ENCODE data around the gene DYNLT2B. TPM values are rescaled to one million over a fixed set of nuclear protein-coding genes. Genes with fewer than 3 reads are reported as not detected.

The DYNLT2B gene
- total RNA-seq, 1 donor from 2014 or later: 28.2 TPM

GRCh38 chr3:196272826-196273225 is 45.2 kb downstream of the DYNLT2B start:
- TF ChIP-seq CTCF (IDR thresholded peaks at IDR 0.05; ENCODE audit: insufficient read depth, low read length, poor library complexity, severe bottlenecking): no peak
- H3K27me3 ChIP-seq (ENCODE audit: control insufficient read depth, insufficient read depth, low read length): no peaks in the 10 kb centered on the region
- no peaks in the 10 kb centered on the region for H3K36me3 ChIP-seq (ENCODE audit: control insufficient read depth, insufficient read depth, low read length)
- no peak for DNase-seq (ENCODE audit: low read depth)
- no peak overlapping the region for H3K4me3 ChIP-seq (ENCODE audit: low read depth, low read length)

- no peaks in the 10 kb centered on the region for H3K27me3 ChIP-seq (ENCODE audit: control insufficient read depth, insufficient read depth, low read length)
- no peak overlapping the region for H3K4me3 ChIP-seq (ENCODE audit: low read depth, low read length)
- TF ChIP-seq CTCF (IDR thresholded peaks at IDR 0.05; ENCODE audit: insufficient read depth, low read length, poor library complexity, severe bottlenecking): no peak
- no peaks in the 10 kb centered on the region for H3K36me3 ChIP-seq (ENCODE audit: control insufficient read depth, insufficient read depth, low read length)
- no peak for DNase-seq (ENCODE audit: low read depth)
Observed at GRCh38 chr3:196270499-196270898, 47.5 kb downstream of the DYNLT2B start.

- TF ChIP-seq CTCF (IDR thresholded peaks at IDR 0.05; ENCODE audit: insufficient read depth, low read length, poor library complexity, severe bottlenecking): no peak
- H3K4me3 ChIP-seq (ENCODE audit: low read depth, low read length): no peak overlapping the region
- H3K36me3 ChIP-seq (ENCODE audit: control insufficient read depth, insufficient read depth, low read length): no peaks in the 10 kb centered on the region
- no peaks in the 10 kb centered on the region for H3K27me3 ChIP-seq (ENCODE audit: control insufficient read depth, insufficient read depth, low read length)
- no peak for DNase-seq (ENCODE audit: low read depth)
Observed at GRCh38 chr3:196268284-196269163, 49.5 kb downstream of the DYNLT2B start.

- no peak for TF ChIP-seq CTCF (IDR thresholded peaks at IDR 0.05; ENCODE audit: insufficient read depth, low read length, poor library complexity, severe bottlenecking)
- no peak for DNase-seq (ENCODE audit: low read depth)
- H3K4me3 ChIP-seq (ENCODE audit: low read depth, low read length): no peak overlapping the region
- no peaks in the 10 kb centered on the region for H3K36me3 ChIP-seq (ENCODE audit: control insufficient read depth, insufficient read depth, low read length)
- H3K27me3 ChIP-seq (ENCODE audit: control insufficient read depth, insufficient read depth, low read length): no peaks in the 10 kb centered on the region
Observed at GRCh38 chr3:196263819-196264218, 54.2 kb downstream of the DYNLT2B start.

- DNase-seq (ENCODE audit: low read depth): no peak
- Histone ChIP-seq H3K27me3 (ENCODE audit: control insufficient read depth, insufficient read depth, low read length) (no peaks in the 10 kb centered on the region), H3K4me3 (ENCODE audit: low read depth, low read length) (no peak overlapping the region), H3K36me3 (ENCODE audit: control insufficient read depth, insufficient read depth, low read length) (no peaks in the 10 kb centered on the region)
- TF ChIP-seq CTCF (IDR thresholded peaks at IDR 0.05; ENCODE audit: insufficient read depth, low read length, poor library complexity, severe bottlenecking): no peak
Observed at GRCh38 chr3:196260784-196261183, 57.3 kb downstream of the DYNLT2B start.

GRCh38 chr3:196255776-196256175 is 62.3 kb downstream of the DYNLT2B start:
- H3K36me3 ChIP-seq (ENCODE audit: control insufficient read depth, insufficient read depth, low read length): peaks cover 2% of the 10 kb centered on the region
- TF ChIP-seq CTCF (IDR thresholded peaks at IDR 0.05; ENCODE audit: insufficient read depth, low read length, poor library complexity, severe bottlenecking): no peak
- H3K4me3 ChIP-seq (ENCODE audit: low read depth, low read length): no peak overlapping the region
- H3K27me3 ChIP-seq (ENCODE audit: control insufficient read depth, insufficient read depth, low read length): no peaks in the 10 kb centered on the region
- no peak for DNase-seq (ENCODE audit: low read depth)

Data from kidney epithelial cell (primary cell).